ENCODE results near the gene OR3A3.
"Not testable (repeated sequence)": the region's sequence is repeated elsewhere in the genome, so short reads cannot be mapped to it uniquely, and the experiment has no call there.

Gene OR3A3

GRCh38 chr17:3398310-3398709 is 12.9 kb upstream of the OR3A3 start, which contains the start of gene OR1E1:
TSS of gene OR1E1 (minus strand) at chr17:3398410. CDS start at chr17:3398410, 0 bp downstream.
- Histone ChIP-seq H3K27me3 (ENCODE audit: insufficient read depth, low read depth, severe bottlenecking) (peaks cover 49% of the 10 kb centered on the region), H3K4me3 (ENCODE audit: low read depth, low read length) (no peak within 1 kb of the TSS), H3K27ac (no peak within 1 kb of the TSS), H3K9me3 (ENCODE audit: severe bottlenecking) (no peaks in the 10 kb centered on the region), H3K36me3 (no peaks in the 10 kb centered on the region)
- no peak for TF ChIP-seq CTCF (IDR thresholded peaks at IDR 0.05; ENCODE audit: low read depth, low read length)
- DNase-seq: no peak

GRCh38 chr17:3400055-3400454 is 11.1 kb upstream of the OR3A3 start:
- DNase-seq: no peak
- H3K9me3 ChIP-seq (ENCODE audit: severe bottlenecking): no peaks in the 10 kb centered on the region

GRCh38 chr17:3401786-3402185 is 9.4 kb upstream of the OR3A3 start:
- DNase-seq: no peak
- H3K27me3 ChIP-seq (ENCODE audit: insufficient read depth, low read depth, severe bottlenecking): peaks cover 50% of the 10 kb centered on the region
- no peaks in the 10 kb centered on the region for H3K36me3 ChIP-seq
- TF ChIP-seq CTCF (IDR thresholded peaks at IDR 0.05; ENCODE audit: low read depth, low read length): no peak
- peaks cover 4% of the 10 kb centered on the region for H3K9me3 ChIP-seq (ENCODE audit: severe bottlenecking)
- no peak overlapping the region for H3K4me3 ChIP-seq (ENCODE audit: low read depth, low read length)
- no peak overlapping the region for H3K27ac ChIP-seq

More at GRCh38 chr17:3400055-3400454, 11.1 kb upstream of the OR3A3 start:
- peaks cover 52% of the 10 kb centered on the region for H3K27me3 ChIP-seq (ENCODE audit: insufficient read depth, low read depth, severe bottlenecking)
- H3K36me3 ChIP-seq: no peaks in the 10 kb centered on the region
- no peak overlapping the region for H3K4me3 ChIP-seq (ENCODE audit: low read depth, low read length)
- no peak for TF ChIP-seq CTCF (IDR thresholded peaks at IDR 0.05; ENCODE audit: low read depth, low read length)
- H3K27ac ChIP-seq: no peak overlapping the region

- DNase-seq; H3K4me3 ChIP-seq (ENCODE audit: low read depth, low read length); H3K36me3 ChIP-seq; H3K27ac ChIP-seq: not testable (repeated sequence)
- Histone ChIP-seq H3K27me3 (ENCODE audit: insufficient read depth, low read depth, severe bottlenecking) (peaks cover 42% of the 10 kb centered on the region), H3K9me3 (ENCODE audit: severe bottlenecking) (peaks cover 11% of the 10 kb centered on the region)
Measured at GRCh38 chr17:3403856-3404255, 7.3 kb upstream of the OR3A3 start.

GRCh38 chr17:3412216-3412615 is 1.0 kb downstream of the OR3A3 start:
- H3K9me3 ChIP-seq (ENCODE audit: severe bottlenecking): peaks cover 11% of the 10 kb centered on the region
- H3K4me3 ChIP-seq (ENCODE audit: low read depth, low read length); DNase-seq; H3K36me3 ChIP-seq; H3K27ac ChIP-seq: not testable (repeated sequence)
- H3K27me3 ChIP-seq (ENCODE audit: insufficient read depth, low read depth, severe bottlenecking): peaks cover 43% of the 10 kb centered on the region

GRCh38 chr17:3415610-3416009 is 4.4 kb downstream of the OR3A3 start:
- DNase-seq: no peak
- H3K36me3 ChIP-seq: no peaks in the 10 kb centered on the region
- TF ChIP-seq CTCF (IDR thresholded peaks at IDR 0.05; ENCODE audit: low read depth, low read length): no peak
- H3K27ac ChIP-seq: no peak overlapping the region
- no peak overlapping the region for H3K4me3 ChIP-seq (ENCODE audit: low read depth, low read length)
- peaks cover 54% of the 10 kb centered on the region for H3K27me3 ChIP-seq (ENCODE audit: insufficient read depth, low read depth, severe bottlenecking)
- H3K9me3 ChIP-seq (ENCODE audit: severe bottlenecking): peaks cover 3% of the 10 kb centered on the region

- Histone ChIP-seq H3K9me3 (ENCODE audit: severe bottlenecking) (peaks cover 3% of the 10 kb centered on the region), H3K36me3 (no peaks in the 10 kb centered on the region), H3K4me3 (ENCODE audit: low read depth, low read length) (no peak overlapping the region), H3K27me3 (ENCODE audit: insufficient read depth, low read depth, severe bottlenecking) (peaks cover 51% of the 10 kb centered on the region), H3K27ac (no peak overlapping the region)
- TF ChIP-seq CTCF (IDR thresholded peaks at IDR 0.05; ENCODE audit: low read depth, low read length): no peak
- DNase-seq: no peak
Measured at GRCh38 chr17:3418222-3418621, 7.1 kb downstream of the OR3A3 start.

GRCh38 chr17:3433215-3433614 is 22.0 kb downstream of the OR3A3 start:
- H3K9me3 ChIP-seq (ENCODE audit: severe bottlenecking); DNase-seq; H3K4me3 ChIP-seq (ENCODE audit: low read depth, low read length): not testable (repeated sequence)

More at GRCh38 chr17:3433215-3433614, 22.0 kb downstream of the OR3A3 start:
- not testable (repeated sequence) for H3K36me3 ChIP-seq; H3K27ac ChIP-seq; H3K27me3 ChIP-seq (ENCODE audit: insufficient read depth, low read depth, severe bottlenecking)

Measured in WERI-Rb-1 (cell line).